Muscle layer of colon (tissue), 2 donors: ENCODE results near the gene ANKRD13B.
A peak's percentile ranks its signal among the peaks of the same experiment; 100 is the strongest.

ENCODE experiments used
- H3K27ac ChIP-seq: one replicate; pipeline ENCODE4 v1.7.0; 2013; ENCODE audit warnings: low read depth, mild to moderate bottlenecking, low read length, moderate library complexity
- H3K27me3 ChIP-seq, 2 donors: one replicate each; pipeline ENCODE4 v1.7.0; 2013; ENCODE audit warnings: low read length in 2 of 2, mild to moderate bottlenecking in 2 of 2; ENCODE audit not compliant: insufficient read depth in 2 of 2, control insufficient read depth in 1 of 2
- H3K36me3 ChIP-seq: one replicate; pipeline ENCODE4 v1.7.0; 2013; ENCODE audit warnings: mild to moderate bottlenecking, low read length; ENCODE audit not compliant: insufficient read depth
- H3K4me1 ChIP-seq: one replicate; pipeline ENCODE4 v1.7.0; 2013; ENCODE audit warnings: mild to moderate bottlenecking, low read length; ENCODE audit not compliant: insufficient read depth
- H3K4me3 ChIP-seq, 2 donors: one replicate each; pipeline ENCODE4 v1.7.0; 2013; ENCODE audit warnings: low read length in 2 of 2, low read depth in 1 of 2, mild to moderate bottlenecking in 1 of 2, moderate library complexity in 1 of 2
- H3K9ac ChIP-seq: one replicate; pipeline ENCODE4 v1.7.0; 2013; ENCODE audit warnings: low read length
- H3K9me3 ChIP-seq: one replicate; pipeline ENCODE4 v1.7.0; 2013; ENCODE audit warnings: mild to moderate bottlenecking, low read length
- donor health status: abdominal sarcoma.
- donor health status: Adenocarcinoma of cecum.

Gene ANKRD13B

DNA sequence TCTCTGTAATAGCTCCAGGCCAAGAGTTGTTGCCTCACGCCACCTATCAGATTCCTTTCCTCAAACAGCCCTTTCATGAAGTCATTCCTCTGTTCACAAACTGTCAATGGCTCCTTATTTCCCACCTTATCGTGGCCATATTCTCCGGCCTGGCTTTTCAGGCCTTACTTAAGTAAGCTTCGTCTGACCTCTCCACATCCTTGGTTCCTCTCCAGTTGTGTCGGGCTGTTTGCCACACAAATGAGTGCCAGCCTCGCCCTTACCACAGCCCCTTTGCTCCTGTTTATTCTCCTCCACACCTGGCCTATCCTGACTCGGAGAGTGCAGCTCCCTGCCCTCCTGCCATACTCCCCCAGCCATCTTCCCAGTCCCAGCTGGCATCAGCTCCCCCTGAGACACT is 22.4 kb upstream of the ANKRD13B start:
- peaks cover 22% of the 10 kb centered on the region for H3K4me1 ChIP-seq
- H3K27ac ChIP-seq = no peak overlapping the region
- H3K9ac ChIP-seq = no peak overlapping the region

DNA sequence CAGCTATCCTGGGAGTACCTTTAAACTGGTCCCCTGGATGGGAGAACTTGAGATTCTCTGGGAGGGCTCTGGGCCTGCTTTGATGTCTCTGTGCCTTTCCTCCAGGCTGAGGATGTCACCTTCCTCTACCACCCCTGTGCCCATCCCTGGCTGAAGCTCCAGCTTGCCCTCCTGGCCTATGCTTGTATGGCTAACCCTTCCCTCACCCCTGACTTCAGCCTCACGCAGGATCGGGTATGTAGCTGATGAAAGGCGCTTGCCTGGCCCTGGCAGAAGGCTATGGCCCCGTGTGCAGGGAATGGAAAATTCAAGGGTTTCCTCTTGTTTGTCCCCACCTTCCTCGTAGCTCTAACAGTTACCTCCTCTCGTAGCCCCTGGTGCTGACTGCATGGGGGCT is 21.4 kb upstream of the ANKRD13B start:
- H3K27me3 ChIP-seq = no peaks in the 10 kb centered on the region
- no peak overlapping the region for H3K4me3 ChIP-seq
- H3K4me1 ChIP-seq = peaks cover 19% of the 10 kb centered on the region
- H3K27ac ChIP-seq = no peak overlapping the region
- no peak overlapping the region for H3K9ac ChIP-seq
- no peaks in the 10 kb centered on the region for H3K9me3 ChIP-seq
- peaks cover 16% of the 10 kb centered on the region for H3K36me3 ChIP-seq

More for the DNA sequence above, 22.4 kb upstream of the ANKRD13B start:
- Histone ChIP-seq H3K27me3 (no peaks in the 10 kb centered on the region), H3K9me3 (no peaks in the 10 kb centered on the region), H3K4me3 (no peak overlapping the region), H3K36me3 (peaks cover 6% of the 10 kb centered on the region)

DNA sequence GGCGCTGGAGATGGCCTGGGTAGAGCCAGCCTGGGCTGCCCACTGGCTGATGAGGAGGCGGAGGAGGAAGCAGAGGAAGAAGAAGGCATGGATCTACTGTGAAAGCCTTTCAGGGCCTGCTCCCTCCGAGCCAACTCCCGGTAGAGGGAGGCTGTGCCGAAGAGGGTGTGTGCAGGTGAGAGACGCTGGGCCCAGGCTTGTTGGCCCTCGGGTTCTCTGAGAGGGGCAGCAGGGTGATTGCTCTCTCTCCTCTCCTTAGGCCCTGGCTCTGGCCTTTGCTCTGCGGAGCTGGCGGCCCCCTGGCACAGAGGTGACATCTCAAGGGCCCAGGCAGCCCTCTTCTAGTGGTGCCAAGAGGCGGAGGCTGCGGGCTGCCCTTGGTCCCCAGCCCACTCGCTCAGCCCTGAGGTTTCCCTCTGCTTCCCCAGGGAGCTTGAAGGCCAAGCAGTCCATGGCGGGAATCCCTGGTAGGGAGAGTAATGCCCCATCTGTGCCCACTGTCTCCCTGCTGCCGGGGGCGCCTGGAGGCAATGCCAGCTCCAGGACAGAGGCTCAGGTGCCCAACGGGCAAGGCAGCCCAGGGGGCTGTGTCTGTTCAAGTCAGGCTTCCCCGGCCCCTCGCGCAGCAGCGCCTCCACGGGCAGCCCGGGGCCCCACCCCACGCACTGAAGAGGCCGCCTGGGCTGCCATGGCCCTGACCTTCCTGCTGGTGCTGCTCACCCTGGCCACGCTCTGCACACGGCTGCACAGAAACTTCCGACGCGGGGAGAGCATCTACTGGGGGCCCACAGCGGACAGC is 20.9 kb upstream of the ANKRD13B start:
- H3K4me3 ChIP-seq = peak overlapping the region in 1 of 2 donors; percentile 13
- H3K36me3 ChIP-seq = peaks cover 22% of the 10 kb centered on the region
- H3K27me3 ChIP-seq = no peaks in the 10 kb centered on the region
- H3K27ac ChIP-seq = no peak overlapping the region
- H3K4me1 ChIP-seq = peaks cover 21% of the 10 kb centered on the region
- no peaks in the 10 kb centered on the region for H3K9me3 ChIP-seq
- H3K9ac ChIP-seq = no peak overlapping the region

DNA sequence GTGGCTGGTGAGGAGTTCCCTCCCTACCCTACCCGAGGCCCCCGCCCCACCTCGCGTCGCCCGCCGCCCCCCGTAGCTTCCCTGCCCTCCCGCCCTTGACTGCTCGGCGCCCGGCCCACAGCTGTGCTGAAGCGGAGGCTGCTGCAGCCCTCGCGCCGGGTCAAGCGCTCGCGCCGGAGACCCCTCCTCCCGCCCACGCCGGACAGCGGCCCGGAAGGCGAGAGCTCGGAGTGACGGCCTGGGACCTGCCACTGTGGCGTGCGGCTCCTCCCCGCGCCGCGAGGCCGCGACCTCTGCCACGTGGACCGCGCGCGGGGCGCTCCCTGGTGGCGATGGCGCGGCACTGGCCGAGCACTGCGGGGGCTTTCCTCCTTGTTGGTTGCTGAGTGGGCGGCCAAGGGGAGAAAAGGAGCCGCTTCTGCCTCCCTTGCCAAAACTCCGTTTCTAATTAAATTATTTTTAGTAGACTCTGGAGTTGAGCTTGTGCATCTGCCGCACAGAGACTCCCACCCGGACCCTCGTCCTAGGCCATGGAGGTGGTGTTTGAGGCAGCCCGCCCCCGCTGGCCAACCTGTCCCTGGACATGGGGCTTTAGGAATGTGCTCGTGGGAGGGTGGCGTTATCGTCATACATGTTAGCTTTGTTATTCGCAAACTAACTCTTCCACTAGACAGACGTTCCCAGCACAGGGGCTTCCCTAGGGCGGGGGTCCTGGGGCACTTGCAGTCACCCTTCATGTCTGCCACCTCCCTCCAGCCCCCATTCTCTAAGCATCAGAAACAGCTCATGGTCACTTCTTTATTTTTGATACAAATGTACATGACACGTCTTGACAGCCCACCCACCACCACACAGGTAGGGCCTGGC is 20.0 kb upstream of the ANKRD13B start:
- Histone ChIP-seq H3K4me1 (peaks cover 30% of the 10 kb centered on the region), H3K9ac (no peak overlapping the region), H3K27ac (no peak overlapping the region), H3K9me3 (no peaks in the 10 kb centered on the region), H3K4me3 (peak overlapping the region in 1 of 2 donors; percentile 27), H3K27me3 (no peaks in the 10 kb centered on the region), H3K36me3 (peaks cover 30% of the 10 kb centered on the region)

DNA sequence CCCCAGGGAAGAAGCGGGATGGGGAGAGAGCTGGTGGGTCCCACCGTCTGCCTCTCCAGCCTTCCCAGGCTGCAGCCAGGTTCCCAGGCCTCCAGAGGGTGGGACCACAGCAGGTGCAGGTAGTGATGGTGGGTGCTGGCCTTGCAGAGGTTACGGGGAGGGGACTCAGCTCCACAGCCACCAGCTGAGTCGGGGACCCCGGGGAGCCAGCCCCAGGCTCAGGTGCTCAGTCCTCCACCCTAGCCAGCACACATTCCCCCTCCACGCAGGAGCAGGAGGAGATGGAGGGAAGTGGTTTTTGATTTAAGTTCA is 19.4 kb upstream of the ANKRD13B start:
- Histone ChIP-seq H3K9me3 (no peaks in the 10 kb centered on the region), H3K9ac (no peak overlapping the region), H3K36me3 (peaks cover 35% of the 10 kb centered on the region), H3K27me3 (no peaks in the 10 kb centered on the region), H3K4me3 (no peak overlapping the region), H3K4me1 (peaks cover 35% of the 10 kb centered on the region), H3K27ac (no peak overlapping the region)

DNA sequence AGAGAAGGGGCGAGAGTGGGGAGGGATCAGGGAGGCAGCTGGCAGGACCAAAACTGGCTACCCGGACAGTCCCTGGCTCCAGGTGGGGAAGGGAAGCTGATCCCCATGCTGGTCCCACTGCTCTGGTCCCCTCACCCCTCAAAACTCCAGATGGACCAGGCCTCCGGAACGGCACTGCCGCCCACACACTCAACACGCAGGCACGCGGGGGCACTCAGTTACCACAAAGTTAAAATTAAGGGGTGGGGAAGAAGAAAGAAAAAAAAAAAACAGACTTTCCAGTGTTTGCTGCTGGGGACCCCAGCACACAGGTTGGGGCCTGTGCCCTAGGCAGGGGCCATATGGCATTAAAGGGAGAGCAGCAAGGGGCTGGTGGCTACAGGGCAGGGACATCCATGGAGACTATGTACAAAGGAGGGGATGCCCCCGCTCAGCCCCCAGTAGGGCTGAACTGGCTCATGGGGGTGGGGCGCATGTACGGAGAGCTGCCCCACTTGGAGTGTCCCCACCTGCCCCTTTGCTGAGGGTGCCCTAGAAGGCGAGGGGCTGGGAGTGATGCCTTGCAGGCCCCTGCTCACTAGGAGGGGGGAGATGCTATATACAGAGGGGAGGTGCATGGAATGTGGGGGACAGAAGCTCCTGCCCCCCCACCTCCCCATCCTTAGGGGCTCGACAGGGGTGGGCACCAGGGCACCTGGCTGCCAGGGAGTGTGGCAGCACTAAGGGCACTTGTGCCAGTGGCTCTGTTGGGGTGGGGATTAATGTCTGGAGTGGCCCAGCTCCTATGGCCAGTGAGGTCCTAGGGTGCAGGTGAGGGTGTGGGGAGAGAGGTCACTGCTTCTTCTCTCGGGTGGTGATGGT is 18.8 kb upstream of the ANKRD13B start:
- no peak overlapping the region for H3K9ac ChIP-seq
- H3K4me3 ChIP-seq = no peak overlapping the region
- H3K4me1 ChIP-seq = peaks cover 33% of the 10 kb centered on the region
- no peaks in the 10 kb centered on the region for H3K27me3 ChIP-seq
- H3K27ac ChIP-seq = no peak overlapping the region
- H3K36me3 ChIP-seq = peaks cover 36% of the 10 kb centered on the region
- H3K9me3 ChIP-seq = no peaks in the 10 kb centered on the region

DNA sequence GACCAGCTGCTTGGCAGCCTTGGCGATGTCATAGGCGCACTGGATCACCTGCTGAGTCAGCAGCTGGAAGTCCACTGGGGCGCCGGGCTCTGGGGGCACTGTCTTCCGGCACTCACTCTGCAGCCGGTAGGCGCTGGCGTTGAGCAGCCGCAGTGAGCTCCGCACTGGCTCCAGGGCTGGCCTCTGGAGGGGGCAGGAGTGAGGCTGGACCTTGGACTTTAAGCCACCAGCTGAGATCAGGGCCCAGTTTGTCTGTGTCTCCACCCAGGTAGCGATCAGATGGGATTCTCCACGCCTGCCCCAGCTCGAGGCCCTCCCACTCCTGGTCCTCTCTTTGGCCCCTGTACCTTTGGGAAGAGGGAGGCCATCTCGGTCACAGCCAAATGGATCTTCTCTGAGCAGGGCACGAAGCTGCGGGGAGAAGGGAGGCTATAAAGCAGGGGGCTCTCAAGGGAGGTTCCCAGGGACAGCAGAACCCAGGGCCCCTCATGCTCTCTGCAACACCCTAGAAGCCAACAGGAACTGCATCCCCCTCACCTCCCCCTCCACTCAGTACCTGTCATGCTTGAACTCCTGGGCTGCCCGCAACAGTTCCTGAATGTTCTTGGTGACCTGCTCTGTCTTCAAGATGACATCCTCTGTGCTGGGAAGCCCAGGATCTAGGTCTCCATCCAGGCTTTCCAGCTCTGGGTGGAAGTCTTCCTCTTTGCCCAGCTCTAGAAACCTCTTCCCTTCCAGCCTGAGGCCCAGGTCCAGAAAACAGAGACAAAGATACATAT is 18.0 kb upstream of the ANKRD13B start:
- H3K9ac ChIP-seq = no peak overlapping the region
- H3K27me3 ChIP-seq = no peaks in the 10 kb centered on the region
- no peak overlapping the region for H3K27ac ChIP-seq
- H3K9me3 ChIP-seq = no peaks in the 10 kb centered on the region
- H3K36me3 ChIP-seq = peaks cover 44% of the 10 kb centered on the region
- no peak overlapping the region for H3K4me3 ChIP-seq
- peaks cover 27% of the 10 kb centered on the region for H3K4me1 ChIP-seq

DNA sequence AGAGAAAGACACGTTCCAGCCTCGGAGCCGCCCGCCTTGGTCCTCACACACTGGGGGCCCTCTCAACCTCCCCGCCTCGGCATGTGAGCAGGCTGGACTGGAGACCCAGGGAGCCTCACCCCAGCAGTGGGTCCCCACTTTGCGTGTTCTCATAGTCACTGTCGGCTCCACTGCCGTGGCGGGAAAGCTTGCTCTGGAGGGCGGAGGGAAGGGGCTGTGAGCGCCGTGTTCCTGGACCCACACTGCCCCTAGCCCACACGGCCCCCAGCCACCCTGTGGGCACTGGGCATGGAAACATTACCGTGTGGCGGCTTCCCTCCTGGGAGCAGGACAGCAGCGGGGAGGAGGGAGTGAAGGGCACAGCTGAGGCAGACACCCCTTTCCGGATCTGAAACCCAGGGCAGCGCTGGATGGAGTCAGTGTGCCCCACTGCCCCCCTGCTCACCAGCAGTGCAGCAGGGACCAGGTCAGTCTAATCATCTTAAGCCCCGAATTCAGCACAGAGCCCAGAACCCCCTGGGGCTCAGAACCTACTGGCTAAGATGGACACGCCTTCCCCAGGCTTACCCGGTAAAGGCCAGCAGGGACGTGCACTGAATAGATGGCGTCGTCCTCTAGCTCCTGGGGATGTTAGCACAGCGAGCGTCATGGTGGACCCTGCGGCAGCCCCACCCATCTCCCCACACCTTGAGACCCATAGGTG is 17.3 kb upstream of the ANKRD13B start:
- H3K27ac ChIP-seq = no peak overlapping the region
- H3K36me3 ChIP-seq = peaks cover 46% of the 10 kb centered on the region
- no peaks in the 10 kb centered on the region for H3K27me3 ChIP-seq
- H3K4me3 ChIP-seq = no peak overlapping the region
- H3K4me1 ChIP-seq = peaks cover 27% of the 10 kb centered on the region
- no peak overlapping the region for H3K9ac ChIP-seq
- H3K9me3 ChIP-seq = no peaks in the 10 kb centered on the region

DNA sequence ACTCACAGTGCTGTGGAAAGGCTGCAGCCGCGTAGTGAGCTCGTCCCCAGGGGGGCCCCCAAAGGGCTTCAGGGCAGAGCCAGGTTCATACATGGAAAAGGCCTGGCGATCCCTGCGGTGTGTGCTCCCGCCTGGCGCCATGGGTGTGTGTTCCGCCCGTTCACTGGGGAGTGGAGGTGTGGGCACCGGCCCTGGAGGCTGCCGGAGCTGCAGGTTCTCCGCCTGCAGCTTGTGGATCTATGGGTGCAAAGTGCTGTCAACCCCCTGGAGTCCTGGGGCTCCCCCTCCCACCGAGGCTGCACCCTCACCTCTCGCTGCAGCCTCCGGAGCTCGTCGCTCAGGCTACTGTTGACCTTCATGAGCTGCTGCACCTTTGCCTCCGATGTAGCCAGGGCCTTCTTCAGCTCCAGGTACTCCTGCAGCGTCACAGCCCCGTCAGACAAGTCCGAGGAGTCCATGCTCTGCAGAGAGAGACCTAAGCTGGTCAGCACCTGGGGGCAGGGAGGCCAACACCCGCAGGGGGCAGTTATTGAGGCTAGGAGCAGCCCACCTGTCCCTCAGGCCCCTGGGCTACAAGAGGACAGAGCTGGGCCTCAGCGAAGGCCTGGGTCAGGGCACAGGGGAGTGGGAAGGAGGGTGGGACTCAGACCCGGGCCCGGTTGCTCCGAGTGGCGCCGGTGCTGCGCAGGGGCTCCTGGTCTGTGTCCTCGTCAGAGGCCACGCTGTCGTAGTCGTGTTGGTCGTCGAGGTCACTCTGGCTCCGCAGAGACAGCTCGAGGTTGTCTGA is 16.5 kb upstream of the ANKRD13B start:
- H3K27me3 ChIP-seq = no peaks in the 10 kb centered on the region
- H3K27ac ChIP-seq = no peak overlapping the region
- peaks cover 27% of the 10 kb centered on the region for H3K4me1 ChIP-seq
- H3K4me3 ChIP-seq = no peak overlapping the region
- peaks cover 46% of the 10 kb centered on the region for H3K36me3 ChIP-seq
- H3K9ac ChIP-seq = no peak overlapping the region
- no peaks in the 10 kb centered on the region for H3K9me3 ChIP-seq

DNA sequence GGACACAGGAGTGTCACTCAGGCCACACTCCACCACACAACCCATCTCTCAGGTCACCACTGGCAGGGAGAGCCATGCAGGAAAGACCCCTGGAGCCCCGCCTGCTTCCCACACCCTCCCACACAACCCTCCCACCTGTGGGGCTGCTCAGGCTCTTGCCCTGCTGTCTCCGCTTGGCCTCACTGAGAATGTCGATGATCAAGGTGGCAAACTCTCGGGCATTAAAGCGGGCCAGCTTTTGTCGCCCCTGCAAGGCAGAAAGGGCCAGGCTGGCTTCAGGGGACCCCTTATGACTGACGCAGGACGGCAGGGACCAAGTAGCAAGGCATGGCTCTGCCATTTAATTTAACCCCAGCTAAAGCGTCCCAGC is 15.9 kb upstream of the ANKRD13B start:
- Histone ChIP-seq H3K9me3 (no peaks in the 10 kb centered on the region), H3K4me3 (no peak overlapping the region), H3K4me1 (peaks cover 24% of the 10 kb centered on the region), H3K27me3 (no peaks in the 10 kb centered on the region), H3K27ac (no peak overlapping the region), H3K9ac (no peak overlapping the region), H3K36me3 (peaks cover 50% of the 10 kb centered on the region)
